22Rv1 (cell line): ENCODE results near the gene PREX1.

ENCODE experiments used
- H3K27ac ChIP-seq: fragments of 450-650 bp; 2 replicates; pipeline ENCODE4 v1.5.1; 2017
- ZFX ChIP-seq: fragments of 450-650 bp; IDR thresholded peaks from 2 replicates; pipeline ENCODE4 v1.6.1; 2017; ENCODE audit warnings: antibody characterized with exemption, borderline replicate concordance
- TF ChIP-seq, protein P1 (sequence below): fragments of 450-650 bp; IDR thresholded peaks from 2 replicates; pipeline ENCODE4 v1.5.1; 2017; ENCODE audit warnings: mild to moderate bottlenecking

PREX1 gene

DNA sequence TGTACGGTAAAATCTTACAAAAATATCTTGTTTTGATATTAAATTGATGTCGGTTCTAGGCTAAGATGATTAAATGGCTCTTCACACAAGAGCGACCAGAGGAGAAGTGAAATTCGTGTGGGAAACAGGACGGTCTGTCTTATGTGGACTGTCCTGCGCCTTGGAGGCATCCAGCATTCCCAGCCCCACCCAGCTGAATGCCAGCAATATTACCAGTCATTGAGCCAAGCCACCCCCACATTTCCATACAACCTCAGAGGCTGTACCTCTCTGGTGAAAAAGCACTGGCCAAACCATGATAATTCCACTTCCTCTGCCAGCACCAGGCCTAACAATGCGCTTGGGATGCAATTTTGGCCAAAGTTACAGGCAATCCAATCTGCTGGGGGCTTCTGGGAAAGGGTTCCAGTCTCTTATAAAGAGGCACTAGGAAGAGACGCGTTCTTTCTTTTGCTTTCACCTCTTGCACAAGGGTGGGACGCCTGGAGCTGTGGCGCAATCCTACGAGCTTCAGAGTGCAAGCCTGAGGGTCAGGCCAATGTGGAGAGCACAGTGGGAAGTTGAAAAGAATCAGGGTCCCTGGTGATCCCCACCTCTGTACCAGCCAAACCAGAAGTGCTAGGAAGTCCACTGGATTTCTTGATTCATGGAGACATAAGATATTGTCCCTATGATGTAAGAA, 213.1 kb downstream of the PREX1 start:
- no peak for TF ChIP-seq ZFX
- TF ChIP-seq, protein P1, sequence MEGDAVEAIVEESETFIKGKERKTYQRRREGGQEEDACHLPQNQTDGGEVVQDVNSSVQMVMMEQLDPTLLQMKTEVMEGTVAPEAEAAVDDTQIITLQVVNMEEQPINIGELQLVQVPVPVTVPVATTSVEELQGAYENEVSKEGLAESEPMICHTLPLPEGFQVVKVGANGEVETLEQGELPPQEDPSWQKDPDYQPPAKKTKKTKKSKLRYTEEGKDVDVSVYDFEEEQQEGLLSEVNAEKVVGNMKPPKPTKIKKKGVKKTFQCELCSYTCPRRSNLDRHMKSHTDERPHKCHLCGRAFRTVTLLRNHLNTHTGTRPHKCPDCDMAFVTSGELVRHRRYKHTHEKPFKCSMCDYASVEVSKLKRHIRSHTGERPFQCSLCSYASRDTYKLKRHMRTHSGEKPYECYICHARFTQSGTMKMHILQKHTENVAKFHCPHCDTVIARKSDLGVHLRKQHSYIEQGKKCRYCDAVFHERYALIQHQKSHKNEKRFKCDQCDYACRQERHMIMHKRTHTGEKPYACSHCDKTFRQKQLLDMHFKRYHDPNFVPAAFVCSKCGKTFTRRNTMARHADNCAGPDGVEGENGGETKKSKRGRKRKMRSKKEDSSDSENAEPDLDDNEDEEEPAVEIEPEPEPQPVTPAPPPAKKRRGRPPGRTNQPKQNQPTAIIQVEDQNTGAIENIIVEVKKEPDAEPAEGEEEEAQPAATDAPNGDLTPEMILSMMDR: no peak
- no peak overlapping the region for H3K27ac ChIP-seq

DNA sequence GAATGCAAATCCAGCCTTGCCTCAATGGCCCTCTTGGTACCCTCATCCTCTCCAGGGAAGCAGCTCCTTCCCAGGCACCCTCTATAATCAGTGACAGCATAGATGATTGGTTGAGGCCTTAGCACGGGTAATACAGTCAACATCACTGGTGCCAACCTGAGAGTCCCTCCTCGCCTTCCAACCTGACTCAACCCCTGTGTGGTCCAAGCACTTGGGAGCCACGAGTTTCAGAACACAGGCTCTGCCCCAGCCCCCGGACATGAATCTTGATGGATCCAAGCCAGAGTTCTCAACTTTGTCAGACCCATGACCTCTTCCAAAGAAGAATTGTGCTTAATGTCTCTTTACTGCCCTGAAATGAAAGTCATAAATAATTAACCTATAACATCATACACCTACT, 213.9 kb downstream of the PREX1 start:
- TF ChIP-seq ZFX: no peak
- TF ChIP-seq, protein P1: no peak
- no peak overlapping the region for H3K27ac ChIP-seq

DNA sequence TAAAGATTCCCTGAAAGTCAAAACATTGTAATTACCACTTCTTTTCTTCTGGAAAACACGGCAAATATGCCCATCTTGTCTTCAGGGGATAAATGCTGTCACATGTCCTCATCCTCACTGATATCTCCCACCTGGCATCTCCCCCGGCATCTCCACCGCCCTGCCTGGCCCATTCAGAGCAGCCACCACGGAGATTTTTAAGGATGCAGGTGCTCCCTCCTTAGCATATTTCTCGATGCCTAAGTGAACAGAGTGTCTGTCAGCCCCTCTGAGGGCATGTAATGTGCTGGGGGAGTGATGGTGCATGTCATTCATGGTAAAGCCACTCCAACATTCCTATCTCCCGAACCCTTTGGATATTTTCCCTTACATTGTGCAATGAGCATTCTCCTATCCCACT, 215.5 kb downstream of the PREX1 start:
- H3K27ac ChIP-seq: no peak overlapping the region
- no peak for TF ChIP-seq ZFX
- TF ChIP-seq, protein P1: no peak

DNA sequence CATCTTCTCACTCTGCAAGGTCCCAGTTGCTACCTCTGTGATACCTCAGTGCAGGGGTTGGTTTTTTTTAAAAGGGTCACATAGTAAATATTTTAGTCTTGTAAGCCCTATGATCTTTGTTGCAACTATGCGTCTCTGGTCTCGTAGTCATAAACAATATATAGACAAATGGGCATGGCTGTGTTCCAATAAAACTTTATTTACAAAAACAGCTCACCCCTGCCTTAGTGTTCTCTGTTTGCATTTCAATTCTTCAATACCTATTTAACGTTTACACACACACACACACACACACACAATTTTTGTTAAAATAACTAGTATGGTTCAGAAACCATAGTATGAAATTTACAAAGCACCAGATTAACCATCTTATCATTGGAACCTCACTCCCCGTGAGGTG, 216.8 kb downstream of the PREX1 start:
- no peak overlapping the region for H3K27ac ChIP-seq
- TF ChIP-seq, protein P1: no peak
- TF ChIP-seq ZFX: no peak

DNA sequence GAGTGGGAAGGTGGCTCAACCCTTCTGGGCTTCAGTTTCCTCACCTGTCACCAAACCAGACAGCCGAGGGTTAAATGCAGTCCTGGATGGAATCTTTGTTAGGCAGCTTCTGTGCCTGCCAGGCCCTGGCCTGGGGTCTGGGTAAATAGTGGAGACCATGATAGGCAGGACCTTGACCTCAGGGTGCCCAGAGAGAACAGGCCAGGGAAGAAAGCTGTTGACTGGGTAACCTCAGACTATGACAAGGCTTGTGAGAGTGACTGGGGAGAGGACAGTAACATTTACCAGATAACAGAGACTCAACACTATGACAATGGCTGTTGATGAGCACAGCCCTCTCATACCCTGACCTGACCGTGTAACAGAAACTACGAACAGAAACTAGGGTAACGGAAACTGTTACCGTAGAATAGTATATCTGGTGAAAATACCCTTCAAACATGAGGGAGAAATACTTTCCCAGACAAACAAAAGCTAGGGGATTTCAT, 218.3 kb downstream of the PREX1 start:
- H3K27ac ChIP-seq: no peak overlapping the region
- no peak for TF ChIP-seq ZFX
- TF ChIP-seq, protein P1: no peak

DNA sequence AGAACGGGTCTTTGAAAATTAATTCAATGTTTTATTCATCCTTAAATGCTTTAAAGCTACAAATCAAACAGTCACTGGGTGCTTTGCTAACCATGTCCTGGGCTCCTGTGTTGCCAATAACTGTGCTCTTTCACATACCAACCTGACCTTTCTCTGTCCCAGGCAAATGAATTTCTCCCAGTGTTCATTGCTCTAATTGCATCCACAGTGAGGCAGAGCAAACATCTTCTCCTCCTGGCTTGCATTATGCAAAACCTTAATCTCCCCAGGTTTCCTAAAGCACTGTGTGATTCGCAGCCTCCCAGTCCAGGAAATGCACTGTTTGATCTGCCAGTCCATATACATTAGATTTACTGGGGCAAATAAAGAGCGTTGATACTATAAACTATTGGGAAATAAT, 219.0 kb downstream of the PREX1 start:
- H3K27ac ChIP-seq: no peak overlapping the region
- no peak for TF ChIP-seq ZFX
- TF ChIP-seq, protein P1: no peak

DNA sequence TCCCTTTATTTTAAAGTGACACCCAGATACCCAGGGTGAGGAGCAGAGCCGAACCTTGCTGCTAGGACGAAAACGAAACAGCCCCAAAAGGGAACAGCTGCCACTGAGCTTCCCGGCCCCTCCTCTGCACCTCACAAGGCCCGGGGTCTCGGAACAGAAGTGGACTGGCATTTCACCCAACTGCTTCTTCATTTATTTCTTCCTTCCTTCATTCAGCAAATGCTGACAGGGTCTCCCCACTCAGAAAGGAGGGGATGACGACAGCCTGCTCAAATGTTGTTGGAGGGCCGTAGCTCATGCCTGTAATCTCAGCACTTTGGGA, 220.3 kb downstream of the PREX1 start:
- TF ChIP-seq, protein P1: no peak
- no peak for TF ChIP-seq ZFX
- no peak overlapping the region for H3K27ac ChIP-seq
